ENCODE data around the gene FNDC3B.

The FNDC3B gene

GRCh38 chr3:172217877-172218276, 178.5 kb downstream of the FNDC3B start:
- H3K9me3 ChIP-seq = no peaks in the 10 kb centered on the region
- no peak overlapping the region for H3K4me3 ChIP-seq (ENCODE audit: low read depth in 1 of 2, low read length in 1 of 2)
- H3K36me3 ChIP-seq = no peaks in the 10 kb centered on the region
- H3K27me3 ChIP-seq = no peaks in the 10 kb centered on the region
- peaks cover 32 to 46% of the 10 kb centered on the region in 2 experiments for H3K4me1 ChIP-seq (ENCODE audit: control insufficient read depth in 1 of 2, insufficient read depth in 1 of 2, low read depth in 1 of 2, low read length in 1 of 2)
- H3K27ac ChIP-seq = no peak overlapping the region
- no peak for TF ChIP-seq CTCF (IDR thresholded peaks at IDR 0.05)

- Histone ChIP-seq H3K4me3 (ENCODE audit: low read depth in 1 of 2, low read length in 1 of 2) (no peak overlapping the region), H3K27me3 (no peaks in the 10 kb centered on the region), H3K4me1 (ENCODE audit: control insufficient read depth in 1 of 2, insufficient read depth in 1 of 2, low read depth in 1 of 2, low read length in 1 of 2) (peaks cover 24 to 38% of the 10 kb centered on the region in 2 experiments), H3K9me3 (no peaks in the 10 kb centered on the region), H3K36me3 (no peaks in the 10 kb centered on the region), H3K27ac (peak overlapping the region; percentile 67)
- TF ChIP-seq CTCF (IDR thresholded peaks at IDR 0.05) = no peak
These were observed 179.3 kb downstream of the FNDC3B start for GRCh38 chr3:172218350-172219323.

GRCh38 chr3:172219750-172220149, 180.4 kb downstream of the FNDC3B start:
- Histone ChIP-seq H3K9me3 (no peaks in the 10 kb centered on the region), H3K27ac (peak overlapping the region; percentile 67), H3K4me1 (ENCODE audit: control insufficient read depth in 1 of 2, insufficient read depth in 1 of 2, low read depth in 1 of 2, low read length in 1 of 2) (peaks cover 14 to 27% of the 10 kb centered on the region in 2 experiments), H3K36me3 (no peaks in the 10 kb centered on the region), H3K4me3 (ENCODE audit: low read depth in 1 of 2, low read length in 1 of 2) (no peak overlapping the region), H3K27me3 (no peaks in the 10 kb centered on the region)
- TF ChIP-seq CTCF (IDR thresholded peaks at IDR 0.05) = no peak

- H3K4me3 ChIP-seq (ENCODE audit: low read depth in 1 of 2, low read length in 1 of 2) = no peak overlapping the region
- no peaks in the 10 kb centered on the region for H3K27me3 ChIP-seq
- H3K9me3 ChIP-seq = no peaks in the 10 kb centered on the region
- H3K27ac ChIP-seq = peak overlapping the region; percentile 41
- no peak for TF ChIP-seq CTCF (IDR thresholded peaks at IDR 0.05)
- H3K36me3 ChIP-seq = no peaks in the 10 kb centered on the region
- H3K4me1 ChIP-seq (ENCODE audit: control insufficient read depth in 1 of 2, insufficient read depth in 1 of 2, low read depth in 1 of 2, low read length in 1 of 2) = peaks cover 8 to 16% of the 10 kb centered on the region in 2 experiments
These were observed 182.2 kb downstream of the FNDC3B start for GRCh38 chr3:172221547-172221946.

GRCh38 chr3:172222478-172223071, 183.2 kb downstream of the FNDC3B start:
- no peak for TF ChIP-seq CTCF (IDR thresholded peaks at IDR 0.05)
- no peaks in the 10 kb centered on the region for H3K27me3 ChIP-seq
- H3K4me3 ChIP-seq (ENCODE audit: low read depth in 1 of 2, low read length in 1 of 2) = no peak overlapping the region
- no peaks in the 10 kb centered on the region for H3K9me3 ChIP-seq
- H3K36me3 ChIP-seq = peaks cover 8% of the 10 kb centered on the region
- H3K27ac ChIP-seq = peak overlapping the region; percentile 16
- H3K4me1 ChIP-seq (ENCODE audit: control insufficient read depth in 1 of 2, insufficient read depth in 1 of 2, low read depth in 1 of 2, low read length in 1 of 2) = peaks cover 8 to 16% of the 10 kb centered on the region in 2 experiments
